Gastroesophageal sphincter (tissue), 3 donors: ENCODE data around the gene ANKRD31.

ENCODE experiments used
- CTCF ChIP-seq, 4 experiments: fragments of 200-600 bp in 2 of 4; fragments of 450-650 bp in 2 of 4; sonication (generic) in 1 of 4; IDR thresholded peaks; one replicate each; pipeline ENCODE4 v1.5.1; 2017 to 2019; ENCODE audit warnings: antibody characterized with exemption in 4 of 4, mild to moderate bottlenecking in 2 of 4, moderate library complexity in 2 of 4
- POLR2A ChIP-seq, 2 donors: fragments of 450-650 bp; IDR thresholded peaks; one replicate each; pipeline ENCODE4 v1.6.1; 2017; ENCODE audit warnings: antibody characterized with exemption in 2 of 2, mild to moderate bottlenecking in 2 of 2, moderate library complexity in 1 of 2

GRCh38 chr5:75197745-75198144, 38.9 kb downstream of the ANKRD31 start:
- no peak for TF ChIP-seq POLR2A (IDR thresholded peaks at IDR 0.05)
- TF ChIP-seq CTCF (IDR thresholded peaks at IDR 0.05) = no peak
